ENCODE results near the gene CACUL1.
A peak's percentile ranks its signal among the peaks of the same experiment; 100 is the strongest.

CACUL1 gene

GRCh38 chr10:118729641-118730258 is 25.0 kb downstream of the CACUL1 start:
- no peak for TF ChIP-seq CTCF (conservative IDR thresholded peaks at IDR 0.05)
- H3K27ac ChIP-seq, result no peak overlapping the region

- TF ChIP-seq CTCF (conservative IDR thresholded peaks at IDR 0.05), result no peak
- no peak overlapping the region for H3K27ac ChIP-seq
These were observed 25.6 kb downstream of the CACUL1 start for GRCh38 chr10:118729200-118729599.

GRCh38 chr10:118725886-118726500 is 28.8 kb downstream of the CACUL1 start:
- no peak for TF ChIP-seq CTCF (conservative IDR thresholded peaks at IDR 0.05)
- peak overlapping the region; percentile 56 for H3K27ac ChIP-seq

- H3K27ac ChIP-seq, result no peak overlapping the region
- no peak for TF ChIP-seq CTCF (conservative IDR thresholded peaks at IDR 0.05)
These were observed 31.3 kb downstream of the CACUL1 start for GRCh38 chr10:118723466-118723865.

- no peak for TF ChIP-seq CTCF (conservative IDR thresholded peaks at IDR 0.05)
- H3K27ac ChIP-seq, result no peak overlapping the region
These were observed 33.3 kb downstream of the CACUL1 start for GRCh38 chr10:118721539-118721876.

- peak; percentile 80 for TF ChIP-seq CTCF (conservative IDR thresholded peaks at IDR 0.05)
- H3K27ac ChIP-seq, result no peak overlapping the region
These were observed 33.9 kb downstream of the CACUL1 start for GRCh38 chr10:118720685-118721538.

GRCh38 chr10:118714366-118714765 is 40.4 kb downstream of the CACUL1 start:
- no peak for TF ChIP-seq CTCF (conservative IDR thresholded peaks at IDR 0.05)
- H3K27ac ChIP-seq, result no peak overlapping the region

All from VCaP (cell line).